GM10847 (cell line): Measurements from ENCODE around the gene TTC23.

Experiments
- POLR2A ChIP-seq: IDR thresholded peaks from 2 replicates; pipeline ENCODE4 v1.6.1; 2011; ENCODE audit not compliant: insufficient read length; ENCODE audit errors: extremely low read depth

Gene TTC23

DNA sequence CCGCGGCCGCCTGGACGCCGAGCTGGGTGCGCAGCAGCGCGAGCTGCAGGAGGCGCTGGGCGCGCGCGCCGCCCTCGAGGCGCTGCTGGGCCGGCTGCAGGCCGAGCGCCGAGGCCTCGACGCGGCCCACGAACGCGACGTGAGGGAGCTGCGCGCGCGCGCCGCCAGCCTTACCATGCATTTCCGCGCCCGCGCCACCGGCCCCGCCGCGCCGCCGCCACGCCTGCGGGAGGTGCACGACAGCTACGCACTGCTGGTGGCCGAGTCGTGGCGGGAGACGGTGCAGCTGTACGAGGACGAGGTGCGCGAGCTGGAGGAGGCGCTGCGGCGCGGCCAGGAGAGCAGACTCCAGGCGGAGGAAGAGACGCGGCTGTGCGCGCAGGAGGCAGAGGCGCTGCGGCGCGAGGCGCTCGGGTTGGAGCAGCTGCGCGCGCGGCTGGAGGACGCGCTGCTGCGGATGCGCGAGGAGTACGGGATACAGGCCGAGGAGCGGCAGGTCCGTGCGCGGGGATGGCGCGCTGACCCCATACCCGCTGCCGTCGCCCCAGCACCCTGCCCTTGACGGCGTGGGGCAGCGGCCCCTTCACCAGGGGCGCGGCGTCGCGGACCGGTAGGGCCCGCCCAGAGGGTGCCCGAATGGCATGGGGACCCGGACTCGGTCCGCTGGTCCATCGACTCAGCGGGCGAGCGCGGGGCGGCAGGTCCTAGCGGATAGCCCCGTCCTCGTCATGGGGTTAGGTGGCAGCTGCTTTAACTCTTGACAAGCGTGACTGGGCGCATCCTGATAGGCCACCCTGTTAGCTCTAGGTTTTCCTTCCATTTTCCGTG is 143.7 kb downstream of the TTC23 start:
- TF ChIP-seq POLR2A, result no peak

DNA sequence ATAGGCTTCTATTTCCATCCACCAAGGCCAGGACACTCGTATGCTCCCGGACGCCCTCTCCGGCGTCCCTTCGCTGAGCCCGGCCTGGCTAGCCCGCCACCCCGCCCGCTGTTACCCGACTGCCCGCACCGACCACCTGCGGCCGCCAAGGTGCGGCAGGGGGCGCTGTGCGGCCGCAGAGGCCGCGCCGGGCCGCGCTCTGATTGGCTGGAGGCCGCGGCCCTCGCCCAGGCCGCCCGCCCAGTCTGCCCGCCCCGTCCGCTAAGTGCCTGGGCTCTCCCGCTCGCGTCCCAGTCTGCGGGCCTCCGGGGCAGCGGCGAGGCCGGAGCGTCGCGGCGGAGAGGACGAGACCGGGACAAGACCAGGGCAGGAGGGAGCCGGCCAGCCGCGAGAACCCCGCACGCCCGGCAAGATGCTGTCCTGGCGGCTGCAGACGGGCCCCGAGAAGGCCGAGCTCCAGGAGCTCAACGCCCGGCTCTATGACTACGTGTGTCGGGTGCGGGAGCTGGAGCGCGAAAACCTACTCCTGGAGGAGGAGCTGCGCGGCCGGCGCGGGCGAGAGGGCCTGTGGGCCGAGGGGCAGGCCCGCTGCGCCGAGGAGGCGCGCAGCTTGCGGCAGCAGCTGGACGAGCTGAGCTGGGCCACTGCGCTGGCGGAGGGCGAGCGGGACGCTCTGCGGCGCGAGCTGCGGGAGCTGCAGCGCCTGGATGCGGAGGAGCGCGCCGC is 144.4 kb downstream of the TTC23 start, which contains the start of gene SYNM:
Gene SYNM (plus strand): TSS at position 293 of the 726 bp plus-strand sequence. CDS start 120 bp downstream, at position 413.
- no peak for TF ChIP-seq POLR2A

DNA sequence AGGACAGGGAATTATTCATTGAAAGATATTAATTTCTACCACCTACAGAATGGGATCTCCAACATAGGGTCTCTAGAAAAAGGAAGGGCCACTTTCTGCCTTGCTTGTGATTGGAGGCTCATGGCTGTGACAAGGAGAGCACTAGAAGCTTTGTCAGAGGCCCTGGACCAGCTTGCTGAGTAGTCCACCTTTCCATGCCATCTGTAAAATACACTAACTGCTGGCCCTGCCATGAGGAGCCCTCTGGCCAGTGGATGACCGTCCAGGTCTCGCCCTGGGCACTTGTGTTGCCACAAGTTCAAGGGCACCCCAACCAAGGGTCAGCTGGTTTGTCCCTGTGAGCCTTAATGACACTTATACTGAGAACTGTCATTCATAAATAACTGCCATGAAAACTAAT is 146.1 kb downstream of the TTC23 start:
- TF ChIP-seq POLR2A, result no peak

DNA sequence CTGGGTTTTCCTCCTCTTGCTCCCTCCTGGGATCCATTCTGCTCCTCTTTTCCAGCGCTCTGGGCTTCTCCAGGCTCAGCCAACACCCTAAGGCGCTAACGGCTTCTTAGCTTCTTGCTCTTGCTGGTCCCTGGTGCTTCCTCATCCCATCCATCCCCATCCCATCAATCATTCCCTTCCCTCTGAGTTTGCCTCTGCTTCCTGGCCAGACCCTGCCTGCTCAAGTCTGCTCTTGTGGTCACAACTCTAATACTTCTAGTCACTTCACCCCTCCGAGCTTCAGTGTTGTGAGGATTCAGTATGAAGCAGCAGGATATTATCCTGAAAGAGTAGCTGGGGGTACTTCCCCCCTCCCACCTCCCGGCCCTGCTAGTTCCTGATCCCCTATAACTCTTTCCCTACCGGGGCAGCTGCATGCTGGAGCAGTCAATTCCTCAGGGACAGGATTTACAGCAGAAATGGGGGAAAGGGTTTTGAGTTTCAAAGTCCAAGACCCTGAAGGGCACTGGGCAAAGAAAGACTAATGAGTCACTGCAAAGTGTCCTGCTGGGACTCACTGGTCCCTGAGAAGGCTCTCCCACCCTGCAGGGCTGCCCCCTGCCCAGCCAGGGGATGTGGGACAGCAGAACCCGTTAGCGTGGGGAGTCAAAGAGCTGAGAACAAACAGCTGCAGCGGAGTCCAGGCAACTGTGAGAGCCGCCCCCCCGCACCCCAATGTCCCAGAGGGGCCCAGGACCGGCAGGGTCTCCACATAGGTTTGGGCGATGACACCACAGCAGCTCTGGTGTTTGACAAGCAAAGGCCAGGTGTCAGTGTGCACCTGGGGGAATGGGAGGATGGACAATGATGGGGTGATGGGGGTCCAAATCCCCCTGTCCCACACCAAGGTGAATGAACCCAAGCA is 146.8 kb downstream of the TTC23 start:
- no peak for TF ChIP-seq POLR2A

DNA sequence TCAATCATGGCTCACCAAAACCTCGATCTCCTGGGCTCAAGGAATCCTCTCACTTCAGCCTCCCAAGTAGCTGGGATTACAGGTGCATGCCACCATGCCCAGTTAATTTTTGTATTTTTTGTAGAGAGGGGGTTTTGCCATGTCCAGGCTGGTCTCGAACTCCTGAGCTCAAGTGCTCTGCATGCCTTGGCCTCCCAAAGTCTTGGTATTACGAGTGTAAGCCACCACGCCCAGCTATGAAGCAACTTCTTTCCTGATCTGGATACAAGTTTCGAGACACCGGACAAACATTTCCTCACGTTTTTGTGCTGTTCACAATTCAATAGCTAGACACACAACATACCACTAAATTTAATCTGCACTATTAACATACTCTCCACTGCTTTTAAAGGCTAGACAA is 147.9 kb downstream of the TTC23 start:
- no peak for TF ChIP-seq POLR2A

DNA sequence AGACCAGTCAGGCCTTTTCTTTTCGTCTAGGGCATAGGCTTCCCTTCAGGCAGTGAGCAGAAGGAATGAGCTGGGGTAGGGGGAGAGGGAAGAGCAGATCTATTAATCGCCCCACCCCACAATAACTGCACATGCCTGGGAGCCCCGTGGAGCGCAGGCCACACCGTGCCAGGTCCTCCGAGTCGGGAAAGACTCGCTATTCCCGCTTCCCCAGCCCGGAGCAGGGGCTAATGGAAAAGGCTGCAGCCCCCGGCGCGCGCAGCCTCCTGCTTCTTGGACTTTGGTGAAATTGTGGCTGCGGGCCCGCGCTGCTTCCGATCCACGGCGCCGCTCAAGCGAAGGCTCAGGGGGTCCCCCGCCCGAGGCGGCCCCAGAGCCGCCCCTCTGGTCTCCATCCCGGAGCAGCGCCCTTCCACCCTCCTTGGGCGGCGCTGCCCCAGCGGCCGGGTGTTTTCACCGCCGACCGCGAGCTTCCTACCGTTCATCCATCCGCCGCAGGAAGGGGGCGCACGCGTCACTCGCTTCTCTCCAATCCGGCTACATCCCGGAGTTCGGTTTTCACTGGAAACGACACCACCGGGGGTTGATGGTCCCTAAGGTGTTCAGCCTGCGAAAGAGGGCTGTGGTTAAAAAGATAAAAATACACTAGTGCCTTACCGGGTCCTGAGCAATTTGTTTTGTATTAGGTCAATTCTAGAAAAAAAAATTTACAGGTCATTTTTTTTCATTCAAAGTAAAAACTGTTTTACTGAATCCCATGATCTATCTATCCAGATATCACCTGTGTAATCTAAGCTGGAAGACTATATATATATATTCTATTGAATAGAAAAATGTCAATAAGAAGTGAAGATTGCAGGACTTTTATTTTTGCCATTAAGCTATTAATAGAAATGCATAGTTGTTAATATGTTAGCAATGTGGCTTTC is 148.9 kb downstream of the TTC23 start:
- TF ChIP-seq POLR2A, result no peak

DNA sequence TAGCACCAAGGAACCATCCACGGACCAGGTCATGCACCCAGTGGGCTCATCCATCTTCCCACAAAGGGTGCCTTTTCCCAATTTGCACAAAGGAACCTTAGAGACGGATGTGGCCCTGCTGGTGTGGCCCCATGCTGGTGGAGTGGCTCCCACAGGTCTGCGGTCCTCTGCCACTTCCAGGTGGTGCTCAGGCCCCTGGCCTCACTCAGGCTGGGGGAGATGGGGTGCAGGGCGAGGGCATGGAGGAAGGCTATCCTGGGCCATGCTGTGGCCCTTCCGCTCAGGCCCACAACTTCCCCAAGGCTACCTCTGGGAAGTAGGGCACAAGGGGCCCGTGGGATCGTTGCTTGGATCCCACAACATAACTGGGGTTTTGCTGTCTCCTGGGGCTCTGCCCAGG is 149.7 kb downstream of the TTC23 start:
- TF ChIP-seq POLR2A, result no peak

DNA sequence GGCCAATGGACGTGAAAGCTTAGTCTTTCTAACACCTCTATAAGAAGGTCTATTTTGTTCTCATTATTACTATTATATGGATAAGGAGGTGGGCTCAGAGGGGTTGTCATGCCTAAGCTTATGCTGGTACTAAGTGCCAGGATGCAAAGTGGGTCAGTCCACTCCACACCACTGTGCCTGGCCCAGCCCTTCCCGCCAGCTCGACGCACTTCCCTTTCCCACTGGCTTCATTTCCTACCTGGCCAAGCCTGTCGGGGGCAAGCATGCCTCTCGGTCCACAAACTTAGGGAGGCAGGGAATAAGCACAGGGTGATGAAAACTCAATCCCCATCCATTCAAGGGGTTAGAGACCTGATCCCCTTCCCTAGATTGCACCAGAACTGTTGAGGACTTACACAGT is 150.4 kb downstream of the TTC23 start:
- TF ChIP-seq POLR2A, result no peak

DNA sequence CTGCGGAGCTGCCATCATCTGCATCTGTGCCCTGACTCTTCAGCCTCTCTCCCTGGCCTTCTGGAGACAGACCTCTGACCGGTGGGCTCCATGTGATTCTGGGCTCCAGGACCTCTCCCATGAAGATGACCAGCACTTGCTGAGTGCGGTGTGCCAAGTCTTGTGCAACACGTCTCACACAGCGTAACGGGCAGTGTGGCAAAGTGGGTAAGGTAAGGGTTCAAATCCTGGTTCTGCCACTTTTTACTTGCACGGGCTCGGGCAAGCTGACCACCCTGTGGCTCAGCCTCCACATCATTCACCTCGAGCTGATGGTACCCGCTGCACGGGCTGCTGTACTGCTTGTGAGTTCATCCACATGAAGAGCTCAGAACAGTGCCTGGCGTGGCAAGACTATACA is 151.0 kb downstream of the TTC23 start:
- no peak for TF ChIP-seq POLR2A

DNA sequence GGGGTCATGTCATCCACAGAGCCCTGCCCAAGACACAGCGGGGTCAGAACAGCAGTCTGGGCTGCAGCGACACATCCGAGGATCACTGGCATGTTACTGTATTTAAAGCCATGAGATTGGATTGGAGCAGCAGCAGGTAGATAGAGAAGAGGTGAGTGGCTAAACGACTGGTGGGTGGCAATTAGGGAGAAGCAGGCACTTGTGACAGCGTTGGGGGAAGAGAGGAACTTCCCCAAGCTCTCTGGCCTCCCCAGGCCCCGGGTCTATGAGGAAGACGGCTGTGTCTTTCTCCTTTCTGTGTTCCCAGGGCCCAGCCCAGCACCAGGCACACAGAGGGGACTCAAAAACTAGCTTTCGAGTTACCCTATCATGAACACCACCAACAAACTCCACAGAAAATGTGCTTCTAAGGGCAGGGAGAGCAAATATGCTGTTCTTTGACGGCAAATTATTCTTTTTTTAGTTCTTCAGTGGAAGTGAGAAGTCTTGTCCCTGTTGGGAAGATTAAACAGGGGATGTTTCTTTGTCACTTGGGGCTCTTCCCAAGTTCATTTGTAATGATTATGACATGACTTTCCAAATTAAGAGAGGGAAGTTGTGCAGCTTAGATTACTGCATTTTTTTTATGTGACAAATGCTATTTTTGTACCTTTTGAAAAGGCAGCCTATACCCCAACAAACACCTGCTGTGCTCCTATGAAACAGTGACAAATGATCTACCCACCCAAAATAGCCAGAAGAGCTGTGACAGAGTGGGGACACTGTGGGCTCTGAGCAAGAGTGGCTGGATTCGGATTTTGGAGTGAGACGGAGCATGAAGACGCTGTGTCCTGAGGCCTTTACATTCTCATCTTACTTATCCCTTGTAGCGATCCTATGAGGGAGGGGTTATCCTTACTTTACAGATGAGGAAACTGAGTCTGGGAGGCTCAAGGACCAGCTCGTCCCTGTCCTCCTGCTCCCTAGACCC is 151.7 kb downstream of the TTC23 start:
- TF ChIP-seq POLR2A, result no peak

DNA sequence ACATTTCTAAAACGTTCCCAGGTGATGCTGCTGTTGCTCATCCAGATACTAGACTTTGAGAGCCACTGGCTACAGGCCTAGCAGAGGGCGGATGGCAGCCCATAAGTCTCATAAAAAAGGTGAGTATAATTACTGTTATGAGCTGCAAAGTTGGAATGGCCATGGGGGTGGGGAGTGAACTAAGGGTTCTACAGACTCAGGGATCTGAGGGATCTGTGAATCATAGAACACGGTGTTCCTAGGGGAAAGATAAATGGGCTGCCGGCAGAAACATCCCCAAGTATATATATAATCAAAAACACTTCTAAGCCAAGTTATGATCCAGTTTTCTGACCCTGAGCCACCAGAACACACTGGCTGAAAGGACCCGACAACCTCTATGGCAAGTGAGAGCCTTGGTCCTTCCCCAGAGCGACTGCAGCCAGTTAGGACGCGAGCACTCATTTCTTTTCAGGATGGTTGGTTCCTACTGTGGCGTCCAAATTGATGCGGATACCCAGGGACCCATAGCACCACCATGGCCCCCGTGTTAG is 152.4 kb downstream of the TTC23 start:
- TF ChIP-seq POLR2A, result no peak

DNA sequence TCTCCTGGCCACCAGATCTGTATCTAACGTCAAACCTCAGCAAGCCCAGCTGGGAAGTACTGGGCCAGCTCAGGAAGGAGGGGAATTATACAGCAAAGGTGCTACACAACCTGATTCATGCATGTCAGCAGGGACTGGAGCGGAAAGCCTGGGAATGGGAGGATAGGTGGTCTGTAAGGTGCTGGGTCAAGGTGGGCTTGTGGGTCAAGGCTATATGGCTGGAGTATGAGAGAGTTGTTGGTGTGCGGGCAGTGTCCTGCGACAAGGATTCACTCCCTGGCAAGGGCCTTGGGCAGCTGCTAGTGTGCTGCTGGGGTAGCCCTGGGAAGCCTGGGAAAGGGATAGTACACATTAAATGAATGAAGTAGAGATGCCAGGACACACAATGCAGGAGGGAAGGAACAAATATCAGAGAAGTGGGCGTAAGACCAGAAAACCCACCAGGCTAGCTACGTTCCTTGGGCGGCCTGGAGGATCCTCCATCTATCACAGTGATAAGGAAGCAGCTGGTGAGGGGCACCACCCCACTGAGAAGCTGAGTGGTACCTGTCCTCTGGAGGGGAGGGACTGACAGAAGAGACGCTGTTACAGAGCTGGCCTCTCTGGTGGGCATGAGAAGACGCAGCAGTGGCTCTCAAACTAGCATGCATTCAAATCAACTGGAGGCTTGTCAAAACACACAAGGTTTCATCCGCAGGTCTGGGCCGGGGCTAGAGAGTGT is 153.0 kb downstream of the TTC23 start:
- TF ChIP-seq POLR2A, result no peak
